Aorta (tissue), 5 donors: ENCODE data around the gene HABP4. TPM values are rescaled to one million over a fixed set of nuclear protein-coding genes. Genes with fewer than 3 reads are reported as not detected.

Experiments
- ATAC-seq: fragments of 200-7000 bp; cut with Tn5 transposase; one replicate; pipeline ENCODE4 v1.9.1; 2022; ENCODE audit warnings: moderate library complexity; ENCODE audit not compliant: low FRiP score
- DNase-seq, 2 donors: peaks; one replicate each; pipeline ENCODE4 v3.0.0-alpha.2; 2020
- H3K27ac ChIP-seq, 2 donors: one replicate each; pipeline ENCODE4 v1.5.1; 2013; ENCODE audit warnings: low read length in 2 of 2, mild to moderate bottlenecking in 2 of 2, moderate library complexity in 2 of 2, control low read depth in 1 of 2, inconsistent platforms in 1 of 2, low read depth in 1 of 2
- H3K27me3 ChIP-seq, 2 donors: one replicate each; pipeline ENCODE4 v1.6.1; 2013; ENCODE audit warnings: control low read depth in 1 of 2, low read length in 1 of 2, mild to moderate bottlenecking in 1 of 2, moderate library complexity in 1 of 2; ENCODE audit not compliant: insufficient read depth in 2 of 2, control insufficient read depth in 1 of 2
- H3K36me3 ChIP-seq, 2 donors: one replicate each; pipeline ENCODE4 v1.6.1; 2013; ENCODE audit warnings: control low read depth in 1 of 2, low read length in 1 of 2, mild to moderate bottlenecking in 1 of 2; ENCODE audit not compliant: insufficient read depth in 2 of 2, control insufficient read depth in 1 of 2
- H3K4me1 ChIP-seq, 2 donors: one replicate each; pipeline ENCODE4 v1.6.1; 2013; ENCODE audit warnings: low read length in 2 of 2, control low read depth in 1 of 2, mild to moderate bottlenecking in 1 of 2, moderate library complexity in 1 of 2; ENCODE audit not compliant: insufficient read depth in 2 of 2, control insufficient read depth in 1 of 2
- H3K4me3 ChIP-seq, 2 donors: one replicate each; pipeline ENCODE4 v1.5.1; 2013; ENCODE audit warnings: low read length in 2 of 2, control low read depth in 1 of 2, mild to moderate bottlenecking in 1 of 2
- H3K9me3 ChIP-seq: one replicate; pipeline ENCODE4 v1.6.1; 2013; ENCODE audit warnings: mild to moderate bottlenecking, low read length; ENCODE audit not compliant: control insufficient read depth
- WGBS, 2 donors: extraction: QIAGEN DNeasy Blood & Tissue Kit; methylation state at CpG; one replicate each; pipeline ENCODE4 v1.1.7; 2013; 5-methylcytosine and 5-hydroxymethylcytosine counted together
- intact Hi-C, 2 donors: fragments of 100-400 bp; cut with DNase I; formaldehyde crosslinking; loops; one replicate each; pipeline versions ENCODE4 v1.14.2 to v1.15.0; 2022
- polyA plus RNA-seq, 2 donors: library from polyadenylated mRNA; stranded (reverse); fragments of 200-250 nt; gene quantifications; one replicate each; pipeline ENCODE4 v1.2.3, GENCODE V29; 2013
- total RNA-seq, 2 donors: library from RNA; stranded (reverse); fragmentation: NEBNext Ultra II Directional; extraction: Animal tissue kit (Norgen Biotek cat#: 25700); gene quantifications; one replicate each; pipeline ENCODE4 v1.2.1, GENCODE V29; 2021
- donor health status: healthy with polysubstance abuse.
- donor health status: Bipolar disorder and iron deficiency.
- donor health status: DM: no; HTN: no; CAD: no.
- donor health status: DM: no; HTN: no; CAD: no.
- donor health status: DM: yes; HTN: yes; CAD: no.

The HABP4 gene
- total and polyA plus RNA-seq, 4 donors = 29.0 to 66.9 (median 42.8) TPM

- ATAC-seq (no peak), DNase-seq (no peak)
- Histone ChIP-seq H3K27me3 (no peaks in the 10 kb centered on the region), H3K27ac (no peak overlapping the region), H3K36me3 (no peaks in the 10 kb centered on the region), H3K9me3 (no peaks in the 10 kb centered on the region), H3K4me1 (peaks cover 0 to 10% of the 10 kb centered on the region in 2 donors), H3K4me3 (no peak overlapping the region)
- 98% methylated on average over 3 of the region's 3 CpGs for WGBS, 2 donors
- intact Hi-C loops = loop anchor here (10.0 kb wide), 3 partner anchors 84 to 174 kb away; partner anchors contain the start of genes CDC14B (in 1 of the 2) and PRXL2C (in 1 of the 2)
Measured at GRCh38 chr9:96480736-96481135, 30.8 kb downstream of the HABP4 start.

DNA sequence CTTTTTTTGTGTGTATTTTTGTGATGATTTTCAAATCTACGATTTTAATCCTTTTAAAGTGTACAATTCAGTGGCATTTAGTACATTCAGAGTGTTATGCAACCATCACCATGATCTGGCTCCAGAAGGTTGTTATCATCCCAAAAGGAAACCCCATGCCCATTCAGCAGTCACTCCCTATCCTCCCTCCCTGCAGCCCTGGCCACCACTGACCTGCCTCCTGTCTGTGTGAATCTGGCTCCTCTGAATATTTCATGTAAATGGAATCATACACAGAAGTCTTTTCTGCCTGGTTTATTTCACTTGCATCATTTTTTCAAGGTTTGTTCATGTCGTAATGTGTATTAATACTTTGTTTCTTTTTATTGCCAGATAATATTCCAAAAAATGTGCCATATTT, 32.5 kb downstream of the HABP4 start:
- ATAC-seq = no peak
- intact Hi-C loops = loop anchor here (10.0 kb wide), 3 partner anchors 82 to 172 kb away; partner anchors contain the start of genes CDC14B (in 1 of the 2) and PRXL2C (in 1 of the 2)
- WGBS, 2 donors = 69 to 77% methylated on average over 2 of the region's 2 CpGs

DNA sequence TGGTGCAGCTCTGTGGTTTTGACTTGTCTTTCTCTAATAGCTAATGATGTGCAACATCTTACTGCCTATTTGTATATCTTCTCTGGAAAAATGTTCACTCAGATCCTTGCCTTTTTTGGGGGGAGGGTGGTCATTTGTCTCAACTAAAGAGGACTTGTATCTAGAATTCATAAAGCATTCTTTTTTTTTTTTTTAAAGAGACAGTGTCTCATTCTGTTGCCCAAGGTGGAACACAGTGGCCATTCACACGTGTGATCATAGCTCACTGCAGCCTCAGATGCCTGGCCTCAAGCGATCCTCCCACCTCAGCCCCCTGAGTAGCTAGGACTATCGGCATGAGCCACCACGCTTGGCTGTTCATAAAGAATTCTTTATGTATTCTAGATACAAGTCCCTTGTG, 33.2 kb downstream of the HABP4 start:
- intact Hi-C loops = loop anchor here (10.0 kb wide), 3 partner anchors 82 to 172 kb away; partner anchors contain the start of genes CDC14B (in 1 of the 2) and PRXL2C (in 1 of the 2)
- no peaks in the 10 kb centered on the region for H3K9me3 ChIP-seq
- no peaks in the 10 kb centered on the region for H3K27me3 ChIP-seq
- WGBS, 2 donors = 92 to 96% methylated on average over 4 of the region's 4 CpGs
- no peaks in the 10 kb centered on the region for H3K36me3 ChIP-seq
- ATAC-seq = no peak
- H3K4me3 ChIP-seq = no peak overlapping the region
- no peak for DNase-seq
- H3K27ac ChIP-seq = peak overlapping the region; percentile 61 to 93
- peaks cover 0 to 10% of the 10 kb centered on the region in 2 donors for H3K4me1 ChIP-seq

More for the DNA sequence above, 32.5 kb downstream of the HABP4 start:
- H3K4me1 ChIP-seq = peaks cover 0 to 10% of the 10 kb centered on the region in 2 donors
- H3K9me3 ChIP-seq = no peaks in the 10 kb centered on the region
- no peak for DNase-seq
- H3K27me3 ChIP-seq = no peaks in the 10 kb centered on the region
- H3K4me3 ChIP-seq = no peak overlapping the region
- peak overlapping the region in 1 of 2 donors; percentile 12 for H3K27ac ChIP-seq
- H3K36me3 ChIP-seq = no peaks in the 10 kb centered on the region

- H3K27me3 ChIP-seq = no peaks in the 10 kb centered on the region
- peaks cover 0 to 3% of the 10 kb centered on the region in 2 donors for H3K36me3 ChIP-seq
- no peak for ATAC-seq
- H3K4me3 ChIP-seq = no peak overlapping the region
- 2 to 4% methylated on average over 3 of the region's 3 CpGs for WGBS, 2 donors
- H3K9me3 ChIP-seq = no peaks in the 10 kb centered on the region
- peaks cover 0 to 10% of the 10 kb centered on the region in 2 donors for H3K4me1 ChIP-seq
- peak overlapping the region; percentile 42 to 93 for H3K27ac ChIP-seq
- DNase-seq = no peak
- intact Hi-C loops = loop anchor here (2.0 to 10.0 kb wide), 4 partner anchors 63 to 171 kb away; partner anchors contain the start of genes CDC14B (in 1 of the 2) and PRXL2C (in 1 of the 2)
Measured at GRCh38 chr9:96483733-96484390, 33.9 kb downstream of the HABP4 start.

GRCh38 chr9:96484521-96484931, 34.6 kb downstream of the HABP4 start:
- WGBS, 2 donors = 33 to 34% methylated on average over 4 of the region's 4 CpGs
- H3K36me3 ChIP-seq = peaks cover 0 to 3% of the 10 kb centered on the region in 2 donors

GRCh38 chr9:96485280-96485679, 35.3 kb downstream of the HABP4 start:
- H3K9me3 ChIP-seq = no peaks in the 10 kb centered on the region
- peaks cover 0 to 5% of the 10 kb centered on the region in 2 donors for H3K36me3 ChIP-seq
- ATAC-seq = no peak
- H3K4me1 ChIP-seq = peaks cover 0 to 10% of the 10 kb centered on the region in 2 donors
- 93 to 96% methylated on average over 16 of the region's 16 CpGs for WGBS, 2 donors
- H3K4me3 ChIP-seq = no peak overlapping the region
- peak overlapping the region; percentile 48 to 91 for H3K27ac ChIP-seq
- intact Hi-C loops = loop anchor here (2.0 to 10.0 kb wide), 5 partner anchors 33 to 170 kb away; partner anchors contain the start of genes CDC14B (in 1 of the 2), HABP4 (in 1 of the 2) and PRXL2C (in 1 of the 2)
- H3K27me3 ChIP-seq = no peaks in the 10 kb centered on the region
- DNase-seq = no peak

More at GRCh38 chr9:96484521-96484931, 34.6 kb downstream of the HABP4 start:
- H3K4me1 ChIP-seq = peaks cover 0 to 10% of the 10 kb centered on the region in 2 donors
- H3K27me3 ChIP-seq = no peaks in the 10 kb centered on the region
- DNase-seq (no peak), ATAC-seq (no peak)
- H3K9me3 ChIP-seq = no peaks in the 10 kb centered on the region
- intact Hi-C loops = loop anchor here (2.0 to 10.0 kb wide), 4 partner anchors 64 to 170 kb away; partner anchors contain the start of genes CDC14B (in 1 of the 2) and PRXL2C (in 1 of the 2)
- no peak overlapping the region for H3K4me3 ChIP-seq
- H3K27ac ChIP-seq = peak overlapping the region; percentile 48 to 78

GRCh38 chr9:96486386-96487028, 36.5 kb downstream of the HABP4 start:
- ATAC-seq (peak; percentile 88), DNase-seq (peak in 1 of 2 donors; percentile 84)
- H3K4me3 ChIP-seq = no peak overlapping the region
- peaks cover 0 to 10% of the 10 kb centered on the region in 2 donors for H3K4me1 ChIP-seq
- WGBS, 2 donors = 2 to 6% methylated on average over 7 of the region's 7 CpGs
- no peaks in the 10 kb centered on the region for H3K27me3 ChIP-seq
- peak overlapping the region; percentile 48 to 91 for H3K27ac ChIP-seq
- peaks cover 0 to 7% of the 10 kb centered on the region in 2 donors for H3K36me3 ChIP-seq
- H3K9me3 ChIP-seq = no peaks in the 10 kb centered on the region
- intact Hi-C loops = loop anchor here (2.0 to 10.0 kb wide), 5 partner anchors 22 to 168 kb away; partner anchors contain the start of genes CDC14B (in 1 of the 2), HABP4 (in 1 of the 2) and PRXL2C (in 1 of the 2)

- ATAC-seq (no peak), DNase-seq (no peak)
- Histone ChIP-seq H3K27me3 (no peaks in the 10 kb centered on the region), H3K27ac (peak overlapping the region; percentile 28 to 48), H3K9me3 (no peaks in the 10 kb centered on the region), H3K4me1 (peaks cover 0 to 10% of the 10 kb centered on the region in 2 donors), H3K36me3 (peaks cover 0 to 7% of the 10 kb centered on the region in 2 donors), H3K4me3 (no peak overlapping the region)
- WGBS, 2 donors = 6 to 11% methylated on average over 1 of the region's 1 CpG
- intact Hi-C loops = loop anchor here (2.0 to 10.0 kb wide), 5 partner anchors 22 to 168 kb away; partner anchors contain the start of genes CDC14B (in 1 of the 2), HABP4 (in 1 of the 2) and PRXL2C (in 1 of the 2)
Measured at GRCh38 chr9:96487029-96487396, 37.0 kb downstream of the HABP4 start.
